Osteoblast (primary cell): Measurements from ENCODE around the gene CMTM7. TPM values are rescaled to one million over a fixed set of nuclear protein-coding genes. Genes with fewer than 3 reads are reported as not detected.

Source experiments
- DNase-seq: peaks from one replicate; pipeline ENCODE4 v3.0.0; 2011; ENCODE audit warnings: low spot score, mixed read lengths; ENCODE audit not compliant: insufficient read length; ENCODE audit errors: missing footprints
- H2AFZ ChIP-seq: 2 replicates; pipeline ENCODE4 v1.6.0; 2011; ENCODE audit warnings: mild to moderate bottlenecking, low read length
- H3K27ac ChIP-seq: 2 replicates; pipeline ENCODE4 v1.5.1; 2011; ENCODE audit warnings: mild to moderate bottlenecking, low read depth, low read length, moderate library complexity
- H3K27me3 ChIP-seq: 2 replicates; pipeline ENCODE4 v1.6.0; 2012; ENCODE audit warnings: mild to moderate bottlenecking, control low read depth, inconsistent platforms, low read length, moderate library complexity; ENCODE audit not compliant: insufficient read depth
- H3K36me3 ChIP-seq: 2 replicates; pipeline ENCODE4 v1.5.1; 2011; ENCODE audit warnings: mild to moderate bottlenecking, low read length, control low read depth, moderate library complexity; ENCODE audit not compliant: insufficient read depth
- H3K4me1 ChIP-seq: 2 replicates; pipeline ENCODE4 v1.5.1; 2011; ENCODE audit warnings: mild to moderate bottlenecking, low read length, control low read depth, moderate library complexity; ENCODE audit not compliant: insufficient read depth
- H3K4me2 ChIP-seq: 2 replicates; pipeline ENCODE4 v1.6.0; 2011; ENCODE audit warnings: mild to moderate bottlenecking, low read length; ENCODE audit not compliant: insufficient read depth
- H3K4me3 ChIP-seq: fragments of 200-600 bp; sonication (generic); 3 replicates; pipeline ENCODE4 v1.5.1; 2012; ENCODE audit warnings: mild to moderate bottlenecking, low read length, inconsistent platforms; ENCODE audit not compliant: insufficient read depth
- H3K79me2 ChIP-seq: 2 replicates; pipeline ENCODE4 v1.6.0; 2012; ENCODE audit warnings: mild to moderate bottlenecking, low read length, control low read depth, inconsistent platforms; ENCODE audit not compliant: insufficient read depth
- H3K9me3 ChIP-seq: 2 replicates; pipeline ENCODE4 v1.5.1; 2011; ENCODE audit warnings: low read depth, low read length, control low read depth
- H4K20me1 ChIP-seq: 2 replicates; pipeline ENCODE4 v1.6.0; 2012; ENCODE audit warnings: mild to moderate bottlenecking, low read length, control low read depth; ENCODE audit not compliant: insufficient read depth
- CTCF ChIP-seq: IDR thresholded peaks from 2 replicates; pipeline ENCODE4 v1.5.1; 2011; ENCODE audit warnings: mild to moderate bottlenecking, low read depth, low read length, moderate library complexity; ENCODE audit errors: extremely low read depth
- total RNA-seq: library from RNA; depleted of rRNA; stranded (reverse); fragments of >200 nt; gene quantifications from 2 replicates; pipeline ENCODE4 v1.2.3, GENCODE V29; 2012

CMTM7 gene
- total RNA-seq, 1 donor, result 7.2 TPM

- H3K4me1 ChIP-seq, result peaks cover 4% of the 10 kb centered on the region
- no peaks in the 10 kb centered on the region for H3K36me3 ChIP-seq
- H3K79me2 ChIP-seq, result no peaks in the 10 kb centered on the region
- H3K27ac ChIP-seq, result no peak overlapping the region
- peaks cover 17% of the 10 kb centered on the region for H3K27me3 ChIP-seq
- TF ChIP-seq CTCF, result no peak
- H3K4me2 ChIP-seq, result no peak overlapping the region
- H3K9me3 ChIP-seq, result no peaks in the 10 kb centered on the region
- H3K4me3 ChIP-seq, result no peak overlapping the region
- H2AFZ ChIP-seq, result no peak overlapping the region
- no peaks in the 10 kb centered on the region for H4K20me1 ChIP-seq
- DNase-seq, result no peak
Measured at GRCh38 chr3:32379831-32380500, 11.7 kb upstream of the CMTM7 start.

GRCh38 chr3:32381922-32382321 is 9.7 kb upstream of the CMTM7 start:
- no peak for TF ChIP-seq CTCF
- H4K20me1 ChIP-seq, result no peaks in the 10 kb centered on the region
- H3K4me2 ChIP-seq, result no peak overlapping the region
- no peaks in the 10 kb centered on the region for H3K79me2 ChIP-seq
- H2AFZ ChIP-seq, result no peak overlapping the region
- H3K4me3 ChIP-seq, result no peak overlapping the region
- no peaks in the 10 kb centered on the region for H3K9me3 ChIP-seq
- H3K27me3 ChIP-seq, result peaks cover 25% of the 10 kb centered on the region
- no peaks in the 10 kb centered on the region for H3K4me1 ChIP-seq
- no peaks in the 10 kb centered on the region for H3K36me3 ChIP-seq
- no peak for DNase-seq
- H3K27ac ChIP-seq, result no peak overlapping the region

- TF ChIP-seq CTCF, result no peak
- Histone ChIP-seq H3K27ac (no peak overlapping the region), H3K4me1 (no peaks in the 10 kb centered on the region), H3K27me3 (peaks cover 25% of the 10 kb centered on the region), H3K36me3 (no peaks in the 10 kb centered on the region), H3K9me3 (no peaks in the 10 kb centered on the region), H3K79me2 (no peaks in the 10 kb centered on the region), H2AFZ (no peak overlapping the region), H4K20me1 (no peaks in the 10 kb centered on the region), H3K4me2 (no peak overlapping the region), H3K4me3 (no peak overlapping the region)
- DNase-seq, result no peak
Measured at GRCh38 chr3:32383136-32383711, 8.4 kb upstream of the CMTM7 start.

DNA sequence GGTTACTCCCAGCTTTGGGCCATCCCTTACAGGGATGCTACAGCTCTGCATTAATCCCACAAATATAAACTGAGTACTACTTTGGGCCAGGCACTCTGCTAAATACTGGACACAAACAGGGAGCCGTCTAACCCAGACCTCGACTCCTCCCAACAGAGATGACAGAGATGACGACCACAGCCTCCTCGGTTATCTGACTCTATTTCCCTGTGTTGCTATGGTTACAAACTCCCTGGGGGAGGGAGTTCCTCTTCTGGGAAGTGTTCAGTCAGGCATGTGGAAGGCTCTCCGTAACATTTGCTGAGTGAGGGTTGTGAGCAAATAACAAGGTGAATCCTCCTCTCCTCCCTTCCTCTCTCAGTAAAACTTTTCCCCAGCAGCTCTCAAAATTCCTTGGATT is 6.7 kb upstream of the CMTM7 start:
- H3K27me3 ChIP-seq, result peaks cover 23% of the 10 kb centered on the region
- H2AFZ ChIP-seq, result no peak overlapping the region
- H3K4me2 ChIP-seq, result no peak overlapping the region
- no peaks in the 10 kb centered on the region for H3K79me2 ChIP-seq
- H3K36me3 ChIP-seq, result no peaks in the 10 kb centered on the region
- TF ChIP-seq CTCF, result no peak
- H3K9me3 ChIP-seq, result no peaks in the 10 kb centered on the region
- no peaks in the 10 kb centered on the region for H4K20me1 ChIP-seq
- H3K4me3 ChIP-seq, result no peak overlapping the region
- H3K27ac ChIP-seq, result no peak overlapping the region
- H3K4me1 ChIP-seq, result no peaks in the 10 kb centered on the region
- DNase-seq, result peak; percentile 82
